GM12875 (cell line): Measurements from ENCODE around the gene EYA2.

ENCODE experiments used
- H3K4me3 ChIP-seq: one replicate; pipeline ENCODE4 v1.5.1; 2011; ENCODE audit warnings: low read depth, low read length, control low read depth
- TF ChIP-seq, protein P1 (sequence below): IDR thresholded peaks from 2 replicates; pipeline ENCODE4 v1.5.1; 2011; ENCODE audit warnings: low read depth, mild to moderate bottlenecking, control low read depth, inconsistent platforms, low read length, moderate library complexity, borderline replicate concordance; ENCODE audit not compliant: insufficient read depth

EYA2 gene

DNA sequence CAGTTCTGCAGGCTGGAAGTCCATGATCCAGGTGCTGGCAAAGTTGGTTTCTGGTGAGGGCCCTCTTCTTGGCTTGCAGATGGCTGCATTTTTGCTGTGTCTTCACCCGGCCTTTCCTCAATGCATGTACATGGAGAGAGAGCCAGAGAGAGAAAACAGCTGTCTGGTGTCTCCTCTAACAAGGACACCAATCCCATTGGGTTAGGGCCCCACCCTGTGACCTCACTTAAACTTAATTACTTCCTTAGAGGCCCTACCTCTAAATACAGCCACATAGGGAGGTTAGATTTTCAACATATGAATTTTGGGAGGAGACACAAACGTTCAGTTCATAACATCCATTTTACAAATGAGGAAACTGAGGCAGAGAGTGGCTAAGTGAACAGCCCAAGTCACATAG lies 259.4 kb downstream of the EYA2 start:
- no peak overlapping the region for H3K4me3 ChIP-seq
- TF ChIP-seq, protein P1, sequence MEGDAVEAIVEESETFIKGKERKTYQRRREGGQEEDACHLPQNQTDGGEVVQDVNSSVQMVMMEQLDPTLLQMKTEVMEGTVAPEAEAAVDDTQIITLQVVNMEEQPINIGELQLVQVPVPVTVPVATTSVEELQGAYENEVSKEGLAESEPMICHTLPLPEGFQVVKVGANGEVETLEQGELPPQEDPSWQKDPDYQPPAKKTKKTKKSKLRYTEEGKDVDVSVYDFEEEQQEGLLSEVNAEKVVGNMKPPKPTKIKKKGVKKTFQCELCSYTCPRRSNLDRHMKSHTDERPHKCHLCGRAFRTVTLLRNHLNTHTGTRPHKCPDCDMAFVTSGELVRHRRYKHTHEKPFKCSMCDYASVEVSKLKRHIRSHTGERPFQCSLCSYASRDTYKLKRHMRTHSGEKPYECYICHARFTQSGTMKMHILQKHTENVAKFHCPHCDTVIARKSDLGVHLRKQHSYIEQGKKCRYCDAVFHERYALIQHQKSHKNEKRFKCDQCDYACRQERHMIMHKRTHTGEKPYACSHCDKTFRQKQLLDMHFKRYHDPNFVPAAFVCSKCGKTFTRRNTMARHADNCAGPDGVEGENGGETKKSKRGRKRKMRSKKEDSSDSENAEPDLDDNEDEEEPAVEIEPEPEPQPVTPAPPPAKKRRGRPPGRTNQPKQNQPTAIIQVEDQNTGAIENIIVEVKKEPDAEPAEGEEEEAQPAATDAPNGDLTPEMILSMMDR = no peak

DNA sequence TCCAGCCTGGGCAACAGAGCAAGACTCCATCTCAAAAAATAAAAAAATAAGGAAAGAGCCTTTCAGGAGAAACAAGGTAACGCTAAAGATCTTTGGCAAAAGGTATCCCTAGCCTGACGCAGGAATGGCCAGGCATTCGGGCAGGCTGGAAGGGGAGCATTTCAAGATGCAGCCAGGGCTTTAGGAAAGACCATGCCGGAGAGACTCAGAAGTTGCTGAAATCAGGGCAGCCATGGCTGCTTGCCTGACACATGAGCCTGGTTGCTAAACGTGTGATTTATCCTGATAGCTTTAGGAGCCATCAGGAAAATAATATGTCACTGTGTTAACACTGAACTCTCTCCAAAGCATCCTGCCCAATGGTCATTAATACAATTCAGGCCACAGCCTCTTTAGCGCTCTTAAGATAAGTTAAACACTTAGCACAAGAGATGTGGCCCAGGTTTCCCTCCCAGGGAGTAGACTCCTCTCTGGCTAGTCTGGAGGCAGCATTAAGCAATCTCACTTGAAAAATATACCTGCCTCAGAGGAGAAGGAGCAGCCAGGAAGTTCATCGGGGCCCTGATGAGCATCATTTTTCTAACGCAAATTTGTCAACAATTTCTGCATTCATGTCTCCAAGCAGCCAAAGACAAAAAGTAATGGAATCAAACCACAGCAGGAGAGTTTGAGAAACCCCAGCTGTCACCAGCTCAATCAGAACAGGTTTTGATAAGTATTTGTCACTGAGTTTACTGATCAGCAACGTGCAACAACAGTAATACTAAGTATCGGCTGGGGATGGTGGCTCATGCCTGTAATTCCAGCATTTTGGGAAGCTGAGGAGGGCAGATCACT lies 261.9 kb downstream of the EYA2 start:
- TF ChIP-seq, protein P1 = no peak
- no peak overlapping the region for H3K4me3 ChIP-seq

DNA sequence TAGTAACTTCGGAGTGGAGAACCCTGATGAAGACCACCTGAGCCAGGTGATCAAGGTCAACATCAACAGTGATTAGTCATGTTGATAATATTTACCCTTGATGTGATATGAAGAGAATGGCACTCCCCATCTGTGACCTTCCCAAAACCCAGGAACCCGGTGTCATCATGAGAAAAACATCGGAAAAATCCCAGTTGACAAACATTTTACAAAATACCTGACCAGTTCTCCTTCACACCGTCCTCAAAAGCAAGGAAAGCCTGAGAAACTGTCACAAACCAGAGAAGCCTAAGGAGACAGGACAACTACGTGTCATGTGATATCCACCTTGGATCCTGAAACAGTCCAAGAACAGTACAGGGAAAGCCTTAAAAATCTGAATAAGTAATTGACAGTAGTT lies 264.5 kb downstream of the EYA2 start:
- TF ChIP-seq, protein P1 = no peak
- no peak overlapping the region for H3K4me3 ChIP-seq

DNA sequence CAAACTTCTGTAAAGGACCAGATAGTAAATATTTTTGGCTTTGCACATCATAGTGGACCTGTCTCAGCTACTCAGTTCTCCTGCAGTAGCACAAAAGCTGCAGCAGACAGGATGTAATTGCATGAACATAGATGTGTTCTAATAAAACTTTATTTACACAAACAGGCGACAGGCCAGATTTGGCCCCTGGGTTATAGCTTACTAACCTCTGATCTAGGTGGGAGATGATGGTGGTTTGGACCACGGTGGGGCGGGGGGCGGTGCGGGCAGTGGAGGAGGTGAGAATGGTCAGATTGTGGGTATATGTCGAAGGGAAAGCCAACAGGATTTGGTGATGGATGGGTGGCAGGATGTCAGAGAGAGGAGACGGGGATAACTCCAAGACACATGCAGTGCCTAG lies 265.6 kb downstream of the EYA2 start:
- TF ChIP-seq, protein P1 = no peak
- H3K4me3 ChIP-seq = no peak overlapping the region

DNA sequence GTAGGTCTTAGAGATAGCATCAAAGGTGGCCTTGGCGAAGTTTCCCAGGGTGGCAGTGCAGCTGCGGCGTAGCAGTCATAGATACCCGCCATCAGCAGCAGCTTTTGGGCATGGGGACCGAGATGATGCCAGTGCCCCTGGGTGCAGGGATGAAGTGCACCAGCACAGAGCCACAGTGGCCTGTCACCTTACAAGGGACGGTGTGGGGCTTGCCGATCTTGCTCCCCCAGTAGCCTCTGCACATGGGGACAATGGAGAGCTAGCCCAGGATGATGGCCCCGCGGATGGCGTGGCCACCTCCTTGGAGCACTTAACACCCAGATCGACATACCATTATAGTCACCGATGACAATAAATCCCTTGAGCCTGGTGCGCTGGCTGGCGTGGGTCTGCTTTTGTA lies 266.3 kb downstream of the EYA2 start:
- TF ChIP-seq, protein P1 = no peak
- H3K4me3 ChIP-seq = no peak overlapping the region

DNA sequence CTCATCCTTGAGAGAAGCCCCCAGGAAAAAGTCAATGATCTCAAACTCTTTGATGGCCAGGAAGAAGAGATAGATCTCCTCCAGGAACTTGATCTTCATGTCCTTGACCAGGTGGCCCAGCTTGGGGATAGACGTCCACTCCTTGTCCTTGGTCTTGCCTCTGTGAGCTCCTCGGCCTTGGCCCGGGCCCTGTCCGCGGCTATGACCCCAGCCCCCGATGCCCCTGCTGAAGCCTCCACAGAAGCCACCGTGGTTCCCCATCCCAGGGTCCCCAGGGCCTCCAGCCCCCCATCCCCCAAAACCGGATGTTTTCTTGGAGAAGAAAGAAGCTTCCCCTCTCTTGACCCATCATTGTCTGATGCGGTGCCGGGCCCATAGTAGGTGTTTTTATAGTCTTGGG lies 266.8 kb downstream of the EYA2 start:
- no peak overlapping the region for H3K4me3 ChIP-seq
- TF ChIP-seq, protein P1 = no peak

DNA sequence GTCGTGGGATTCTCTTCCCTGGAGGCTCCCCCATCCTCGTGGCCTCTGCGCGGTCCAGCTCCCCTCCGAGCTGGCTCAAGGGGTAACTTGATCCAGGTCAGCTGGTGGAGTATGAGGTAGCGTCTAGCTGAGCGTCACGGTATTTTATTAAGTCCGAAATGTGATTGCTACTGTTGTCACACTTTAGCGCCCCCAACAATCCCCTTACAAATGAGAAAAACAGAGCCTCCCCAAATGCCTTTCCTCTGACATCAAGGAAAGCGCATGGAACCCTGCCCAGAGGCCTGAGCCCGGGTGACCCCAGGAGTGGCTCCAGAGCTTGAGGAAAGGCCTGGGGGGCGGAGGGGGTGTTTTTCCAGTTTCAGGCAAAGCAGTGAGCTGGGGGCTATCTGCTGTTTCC lies 269.5 kb downstream of the EYA2 start:
- TF ChIP-seq, protein P1 = no peak
- H3K4me3 ChIP-seq = no peak overlapping the region
